SK-N-SH (cell line): ENCODE results near the gene DDX50. TPM values are rescaled to one million over a fixed set of nuclear protein-coding genes. Genes with fewer than 3 reads are reported as not detected.

ENCODE experiments used
- CTCF ChIA-PET: fragments of 300-600, 350-600 bp; formaldehyde crosslinking; extraction: SDS; loops from one replicate; lab custom pipeline; 2021; lab: Yijun Ruan, JAX
- POLR2A ChIA-PET: fragments of 350-600 bp; sonication (Branson Sonifier 250); formaldehyde crosslinking; extraction: SDS; loops from one replicate; lab custom pipeline; 2020; ENCODE audit warnings: antibody characterized with exemption, inconsistent platforms; lab: Yijun Ruan, JAX
- DNase-seq: peaks from one replicate; pipeline ENCODE4 v3.0.0; 2012
- H2AFZ ChIP-seq: fragments of 200-600 bp; sonication (generic); 2 replicates; pipeline ENCODE4 v1.8.1; 2016; ENCODE audit warnings: antibody characterized with exemption, mild to moderate bottlenecking, low read depth
- H3F3A ChIP-seq: fragments of 200-600 bp; sonication (generic); replicated peaks from 2 replicates; pipeline ENCODE3; 2016; ENCODE audit warnings: antibody characterized with exemption, mild to moderate bottlenecking; ENCODE audit not compliant: insufficient read depth
- H3K27ac ChIP-seq, 2 experiments: fragments of 200-500 bp in 1 of 2; fragments of 200-600 bp in 1 of 2; sonication (Bioruptor generic) in 1 of 2; sonication (generic), shearing (Covaris generic) in 1 of 2; 2 replicates each; pipeline versions ENCODE4 v1.5.1 to v1.6.1; 2014 to 2016; ENCODE audit warnings: low read depth in 2 of 2, inconsistent platforms in 1 of 2, low read length in 1 of 2, mild to moderate bottlenecking in 1 of 2, mixed read lengths in 1 of 2
- H3K27me3 ChIP-seq: fragments of 200-600 bp; sonication (generic), shearing (Covaris generic); 2 replicates; pipeline ENCODE4 v1.6.1; 2016; ENCODE audit warnings: mixed run types; ENCODE audit not compliant: insufficient read depth
- H3K36me3 ChIP-seq, 2 experiments: fragments of 200-500 bp in 1 of 2; fragments of 200-600 bp in 1 of 2; sonication (Bioruptor generic) in 1 of 2; sonication (generic) in 1 of 2; replicated peaks in 1 of 2; 2 replicates each; pipeline versions ENCODE3 to v1.5.1; 2014 to 2016; ENCODE audit warnings: low read length in 1 of 2, mild to moderate bottlenecking in 1 of 2; ENCODE audit not compliant: insufficient read depth in 2 of 2, control insufficient read depth in 1 of 2
- H3K4me1 ChIP-seq, 2 experiments: fragments of 200-500 bp in 1 of 2; fragments of 200-600 bp in 1 of 2; sonication (Bioruptor generic) in 1 of 2; sonication (generic), shearing (Covaris generic) in 1 of 2; 2 replicates each; pipeline versions ENCODE4 v1.5.1 to v1.6.1; 2014 to 2016; ENCODE audit warnings: low read depth in 1 of 2, low read length in 1 of 2, mixed run types in 1 of 2; ENCODE audit not compliant: insufficient read depth in 2 of 2, control insufficient read depth in 1 of 2
- H3K4me2 ChIP-seq: fragments of 200-600 bp; sonication (generic), shearing (Covaris generic); 2 replicates; pipeline ENCODE4 v1.6.1; 2017; ENCODE audit warnings: mixed run types
- H3K4me3 ChIP-seq, 2 experiments: fragments of 200-500 bp in 1 of 2; fragments of 200-600 bp in 1 of 2; sonication (Bioruptor generic) in 1 of 2; sonication (generic), shearing (Covaris generic) in 1 of 2; 2 replicates each; pipeline versions ENCODE4 v1.5.1 to v1.8.1; 2014 to 2016; ENCODE audit warnings: low read depth in 2 of 2, inconsistent platforms in 1 of 2, low read length in 1 of 2, mild to moderate bottlenecking in 1 of 2, mixed read lengths in 1 of 2, moderate library complexity in 1 of 2
- H3K79me2 ChIP-seq: fragments of 200-600 bp; sonication (generic); 2 replicates; pipeline ENCODE4 v1.8.1; 2017; ENCODE audit warnings: mild to moderate bottlenecking; ENCODE audit not compliant: insufficient read depth
- H3K9ac ChIP-seq: fragments of 200-600 bp; sonication (generic); 2 replicates; pipeline ENCODE4 v1.6.1; 2017; ENCODE audit warnings: mixed run types
- H3K9me2 ChIP-seq: fragments of 200-600 bp; sonication (generic); 2 replicates; pipeline ENCODE4 v1.6.1; 2017; ENCODE audit warnings: mixed run types
- H3K9me3 ChIP-seq: fragments of 200-600 bp; sonication (generic); 2 replicates; pipeline ENCODE4 v1.6.1; 2017; ENCODE audit warnings: mixed run types, mild to moderate bottlenecking, moderate library complexity
- H4K20me1 ChIP-seq: fragments of 200-600 bp; sonication (generic); 2 replicates; pipeline ENCODE4 v1.6.1; 2017; ENCODE audit warnings: mild to moderate bottlenecking, mixed run types; ENCODE audit not compliant: insufficient read depth
- FOSL2 ChIP-seq: IDR thresholded peaks from 2 replicates; pipeline ENCODE4 v1.4.0; 2012; ENCODE audit warnings: low read depth, mild to moderate bottlenecking, moderate library complexity, borderline replicate concordance
- FOXJ3 ChIP-seq: sonication (generic); formaldehyde crosslinking; IDR thresholded peaks from 2 replicates; pipeline ENCODE4 v1.5.1; 2020; ENCODE audit warnings: mild to moderate bottlenecking, missing genetic modification reagents
- FOXM1 ChIP-seq: IDR thresholded peaks from 2 replicates; pipeline ENCODE4 v1.4.0; 2012; ENCODE audit warnings: low read depth, mild to moderate bottlenecking
- GABPA ChIP-seq: IDR thresholded peaks from 2 replicates; pipeline ENCODE4 v1.4.0; 2012; ENCODE audit warnings: low read depth, mild to moderate bottlenecking
- JUND ChIP-seq: IDR thresholded peaks from 2 replicates; pipeline ENCODE4 v1.4.0; 2012
- NFIC ChIP-seq: IDR thresholded peaks from 2 replicates; pipeline ENCODE4 v1.4.0; 2012; ENCODE audit warnings: borderline replicate concordance
- NRF1 ChIP-seq: IDR thresholded peaks from 2 replicates; pipeline ENCODE4 v1.6.1; 2012; ENCODE audit warnings: low read depth, mild to moderate bottlenecking, low read length
- RAD21 ChIP-seq: IDR thresholded peaks from 2 replicates; pipeline ENCODE4 v1.6.1; 2012; ENCODE audit warnings: mild to moderate bottlenecking, low read length
- RXRA ChIP-seq: IDR thresholded peaks from 2 replicates; pipeline ENCODE4 v1.4.0; 2012; ENCODE audit warnings: low read depth, mild to moderate bottlenecking, borderline replicate concordance
- TAF1 ChIP-seq: IDR thresholded peaks from 2 replicates; pipeline ENCODE4 v1.6.1; 2012; ENCODE audit warnings: low read depth, mild to moderate bottlenecking, low read length, moderate library complexity, borderline replicate concordance
- WGBS: methylation state at CpG from one replicate; pipeline ENCODE4 v1.1.6; 2017; ENCODE audit warnings: low lambda C conversion rate; 5-methylcytosine and 5-hydroxymethylcytosine counted together
- polyA plus RNA-seq, 3 experiments: library from polyadenylated mRNA; depleted of rRNA; stranded (reverse); fragments of >200 nt; gene quantifications; 2 replicates each; pipeline ENCODE4 v1.2.3, GENCODE V29; 2012
- TF ChIP-seq, protein P1 (sequence below): IDR thresholded peaks from 2 replicates; pipeline ENCODE4 v1.4.0; 2012; ENCODE audit warnings: low read depth, borderline replicate concordance
- TF ChIP-seq, protein P2 (sequence below): fragments of 200-600 bp; sonication (generic); IDR thresholded peaks from 2 replicates; pipeline ENCODE4 v1.6.1; 2017; ENCODE audit warnings: antibody characterized with exemption, mild to moderate bottlenecking, moderate library complexity
- TF ChIP-seq, protein P3 (sequence below): fragments of 150-350 bp; IDR thresholded peaks from 2 replicates; pipeline ENCODE4 v1.6.1; 2016; ENCODE audit warnings: mild to moderate bottlenecking, low read depth, low read length
- TF ChIP-seq, protein P4 (sequence below): IDR thresholded peaks from 2 replicates; pipeline ENCODE4 v1.4.0; 2012; ENCODE audit warnings: low read depth, borderline replicate concordance

The DDX50 gene
- polyA plus RNA-seq, 1 of the 3 experiments (the other 2 are of a cell fraction): 33.5 TPM

DNA sequence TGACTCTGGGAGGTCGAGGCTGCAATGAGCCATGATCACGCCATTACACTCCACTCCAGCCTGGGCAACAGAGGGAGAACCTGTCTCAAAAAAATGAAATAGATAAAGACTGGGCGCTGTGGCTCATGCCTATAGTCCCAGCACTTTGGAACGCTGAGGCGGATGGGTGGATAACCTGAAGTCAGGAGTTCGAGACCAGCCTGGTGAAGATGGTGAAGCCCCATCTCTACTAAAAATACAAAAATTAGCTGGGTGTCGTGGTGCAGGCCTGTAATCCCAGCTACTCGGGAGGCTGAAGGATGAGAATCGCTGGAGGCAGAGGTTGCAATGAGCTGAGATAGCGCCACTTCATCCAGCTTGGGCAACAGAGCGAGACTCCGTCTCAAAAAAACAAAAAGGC, 53.8 kb downstream of the DDX50 start (continued):
- TF ChIP-seq NRF1: no peak
- TF ChIP-seq, protein P1, sequence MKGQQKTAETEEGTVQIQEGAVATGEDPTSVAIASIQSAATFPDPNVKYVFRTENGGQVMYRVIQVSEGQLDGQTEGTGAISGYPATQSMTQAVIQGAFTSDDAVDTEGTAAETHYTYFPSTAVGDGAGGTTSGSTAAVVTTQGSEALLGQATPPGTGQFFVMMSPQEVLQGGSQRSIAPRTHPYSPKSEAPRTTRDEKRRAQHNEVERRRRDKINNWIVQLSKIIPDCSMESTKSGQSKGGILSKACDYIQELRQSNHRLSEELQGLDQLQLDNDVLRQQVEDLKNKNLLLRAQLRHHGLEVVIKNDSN: no peak
- TF ChIP-seq TAF1: no peak

DNA sequence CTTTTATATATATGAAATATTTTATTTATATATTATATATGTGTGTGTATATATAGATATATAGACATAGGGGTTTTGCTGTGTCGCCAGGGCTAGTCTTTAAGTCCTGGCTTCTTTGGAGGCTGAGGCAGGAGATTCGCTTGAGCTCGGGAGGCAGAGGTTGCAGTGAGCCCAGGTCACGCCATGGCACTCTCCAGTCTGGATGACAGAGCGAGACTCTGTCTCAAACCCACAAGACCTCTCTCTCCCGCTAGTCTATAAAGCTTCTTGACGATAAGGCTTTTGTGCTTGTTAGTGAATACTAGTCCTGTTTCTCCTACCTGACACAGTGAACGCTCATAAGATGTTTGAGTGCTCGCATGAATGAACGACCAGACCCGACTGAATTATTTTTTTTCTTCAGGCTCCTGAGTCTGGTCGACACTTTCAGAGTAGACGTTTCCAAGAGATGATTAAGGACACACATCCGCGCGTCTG, 54.3 kb downstream of the DDX50 start:
- Histone ChIP-seq H3K9ac (peak overlapping the region; percentile 89), H2AFZ (peak overlapping the region; percentile 95), H3K27ac (peak overlapping the region; percentile 91 to 94), H3K4me2 (peak overlapping the region; percentile 95), H3K27me3 (no peaks in the 10 kb centered on the region), H3F3A (peaks cover 27% of the 10 kb centered on the region), H4K20me1 (peaks cover 34% of the 10 kb centered on the region), H3K79me2 (peaks cover 49% of the 10 kb centered on the region), H3K36me3 (peaks cover 8 to 20% of the 10 kb centered on the region in 2 experiments), H3K9me2 (no peaks in the 10 kb centered on the region), H3K9me3 (no peaks in the 10 kb centered on the region), H3K4me1 (peaks cover 0 to 6% of the 10 kb centered on the region in 2 experiments; a peak in 2 of 4 replicates), H3K4me3 (peak overlapping the region; percentile 79 to 94)
- 2% methylated on average over 15 of the region's 16 CpGs for WGBS
- no peak for TF ChIP-seq JUND
- no peak for TF ChIP-seq FOXM1
- TF ChIP-seq, protein P2, sequence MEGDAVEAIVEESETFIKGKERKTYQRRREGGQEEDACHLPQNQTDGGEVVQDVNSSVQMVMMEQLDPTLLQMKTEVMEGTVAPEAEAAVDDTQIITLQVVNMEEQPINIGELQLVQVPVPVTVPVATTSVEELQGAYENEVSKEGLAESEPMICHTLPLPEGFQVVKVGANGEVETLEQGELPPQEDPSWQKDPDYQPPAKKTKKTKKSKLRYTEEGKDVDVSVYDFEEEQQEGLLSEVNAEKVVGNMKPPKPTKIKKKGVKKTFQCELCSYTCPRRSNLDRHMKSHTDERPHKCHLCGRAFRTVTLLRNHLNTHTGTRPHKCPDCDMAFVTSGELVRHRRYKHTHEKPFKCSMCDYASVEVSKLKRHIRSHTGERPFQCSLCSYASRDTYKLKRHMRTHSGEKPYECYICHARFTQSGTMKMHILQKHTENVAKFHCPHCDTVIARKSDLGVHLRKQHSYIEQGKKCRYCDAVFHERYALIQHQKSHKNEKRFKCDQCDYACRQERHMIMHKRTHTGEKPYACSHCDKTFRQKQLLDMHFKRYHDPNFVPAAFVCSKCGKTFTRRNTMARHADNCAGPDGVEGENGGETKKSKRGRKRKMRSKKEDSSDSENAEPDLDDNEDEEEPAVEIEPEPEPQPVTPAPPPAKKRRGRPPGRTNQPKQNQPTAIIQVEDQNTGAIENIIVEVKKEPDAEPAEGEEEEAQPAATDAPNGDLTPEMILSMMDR: no peak
- no peak for TF ChIP-seq RXRA
- no peak for TF ChIP-seq FOSL2
- TF ChIP-seq RAD21: no peak
- TF ChIP-seq NFIC: no peak
- no peak for TF ChIP-seq GABPA
- TF ChIP-seq, protein P3, sequence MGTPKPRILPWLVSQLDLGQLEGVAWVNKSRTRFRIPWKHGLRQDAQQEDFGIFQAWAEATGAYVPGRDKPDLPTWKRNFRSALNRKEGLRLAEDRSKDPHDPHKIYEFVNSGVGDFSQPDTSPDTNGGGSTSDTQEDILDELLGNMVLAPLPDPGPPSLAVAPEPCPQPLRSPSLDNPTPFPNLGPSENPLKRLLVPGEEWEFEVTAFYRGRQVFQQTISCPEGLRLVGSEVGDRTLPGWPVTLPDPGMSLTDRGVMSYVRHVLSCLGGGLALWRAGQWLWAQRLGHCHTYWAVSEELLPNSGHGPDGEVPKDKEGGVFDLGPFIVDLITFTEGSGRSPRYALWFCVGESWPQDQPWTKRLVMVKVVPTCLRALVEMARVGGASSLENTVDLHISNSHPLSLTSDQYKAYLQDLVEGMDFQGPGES: no peak
- TF ChIP-seq NRF1: no peak
- TF ChIP-seq FOXJ3 (CRISPR knock-in tag): no peak
- TF ChIP-seq, protein P4, sequence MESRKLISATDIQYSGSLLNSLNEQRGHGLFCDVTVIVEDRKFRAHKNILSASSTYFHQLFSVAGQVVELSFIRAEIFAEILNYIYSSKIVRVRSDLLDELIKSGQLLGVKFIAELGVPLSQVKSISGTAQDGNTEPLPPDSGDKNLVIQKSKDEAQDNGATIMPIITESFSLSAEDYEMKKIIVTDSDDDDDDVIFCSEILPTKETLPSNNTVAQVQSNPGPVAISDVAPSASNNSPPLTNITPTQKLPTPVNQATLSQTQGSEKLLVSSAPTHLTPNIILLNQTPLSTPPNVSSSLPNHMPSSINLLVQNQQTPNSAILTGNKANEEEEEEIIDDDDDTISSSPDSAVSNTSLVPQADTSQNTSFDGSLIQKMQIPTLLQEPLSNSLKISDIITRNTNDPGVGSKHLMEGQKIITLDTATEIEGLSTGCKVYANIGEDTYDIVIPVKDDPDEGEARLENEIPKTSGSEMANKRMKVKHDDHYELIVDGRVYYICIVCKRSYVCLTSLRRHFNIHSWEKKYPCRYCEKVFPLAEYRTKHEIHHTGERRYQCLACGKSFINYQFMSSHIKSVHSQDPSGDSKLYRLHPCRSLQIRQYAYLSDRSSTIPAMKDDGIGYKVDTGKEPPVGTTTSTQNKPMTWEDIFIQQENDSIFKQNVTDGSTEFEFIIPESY: no peak
- CTCF ChIA-PET: interaction anchor here (0.9 to 2.0 kb wide), 10 partner anchors 8 to 146 kb away, joined by 3 to 9 read pairs (median 6); no protein-coding TSS in a partner anchor
- POLR2A ChIA-PET: interaction anchor here (0.8 to 2.0 kb wide), 11 partner anchors 11 to 1191 kb away, joined by 3 to 9 read pairs (median 4); partner anchors contain the start of genes CCAR1, DDX50, SUPV3L1 and TYSND1
- no peak for DNase-seq
